Hematopoietic multipotent progenitor cell (in vitro differentiated cells): Measurements from ENCODE around the gene HERC2. TPM values are rescaled to one million over a fixed set of nuclear protein-coding genes. Genes with fewer than 3 reads are reported as not detected.
"Not testable (repeated sequence)": the region's sequence is repeated elsewhere in the genome, so short reads cannot be mapped to it uniquely, and the experiment has no call there.

Experiments
- DNase-seq, 3 donors: peaks; one replicate each; pipeline ENCODE4 v3.0.0-alpha.2; 2011 to 2015; ENCODE audit warnings: low read depth in 2 of 3, low spot score in 2 of 3
- total RNA-seq: library from RNA; depleted of rRNA; stranded (reverse); fragments of >200 nt; gene quantifications from one replicate; pipeline ENCODE4 v1.2.3, GENCODE V29; 2012

HERC2 gene
- total RNA-seq: 77.3 TPM

GRCh38 chr15:28322129-28322588 is at the start of gene HERC2:
Gene HERC2 (minus strand): TSS chr15:28322179. CDS start chr15:28321433, 746 bp downstream.
- not testable (repeated sequence) for DNase-seq

DNA sequence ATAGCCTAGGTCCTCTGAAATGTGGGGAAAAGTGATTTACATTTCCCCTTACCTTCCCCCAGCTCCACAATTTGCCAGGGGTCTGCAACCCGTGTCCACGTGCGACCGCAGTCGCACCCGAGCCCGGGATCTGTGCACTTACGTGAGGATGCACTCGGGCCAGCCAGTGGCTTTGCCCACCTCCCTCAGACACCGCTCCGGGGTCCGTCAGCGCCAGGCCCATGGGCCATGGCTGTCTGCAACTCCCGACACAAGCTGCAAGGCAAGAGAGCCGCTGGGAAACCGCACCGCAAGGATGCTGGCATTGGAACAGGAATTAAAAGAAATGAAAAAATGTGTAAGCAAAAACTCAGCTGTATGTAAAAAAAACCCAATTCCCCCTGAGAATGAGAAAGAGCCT is 43.5 kb upstream of the HERC2 start:
- DNase-seq: not testable (repeated sequence)

- DNase-seq: not testable (repeated sequence)
Measured at GRCh38 chr15:28357984-28358383, 36.0 kb upstream of the HERC2 start, which contains the start of gene GOLGA6L24. Gene GOLGA6L24 (minus strand): TSS chr15:28358084. CDS start chr15:28358023, 61 bp downstream.

GRCh38 chr15:28321358-28322078 is 461 bp downstream of the HERC2 start:
- not testable (repeated sequence) for DNase-seq

DNA sequence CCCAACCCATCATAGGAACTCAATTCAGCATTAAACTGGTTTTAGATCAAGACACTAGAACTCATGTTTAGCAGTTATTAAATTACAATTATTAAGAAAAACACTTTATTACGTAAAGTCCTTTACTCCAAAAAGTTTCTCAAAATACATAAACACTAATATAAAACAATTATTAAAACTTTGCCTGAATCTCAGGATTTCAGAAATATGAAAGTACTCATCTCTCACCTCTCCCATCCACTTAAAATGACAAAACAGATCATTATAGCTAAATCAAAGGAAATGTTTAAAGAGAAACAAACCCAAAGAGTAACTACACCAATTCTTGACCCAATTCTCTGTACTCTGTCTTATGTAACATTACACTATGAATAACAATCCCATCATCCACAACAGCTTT is 2.3 kb downstream of the HERC2 start:
- not testable (repeated sequence) for DNase-seq

DNA sequence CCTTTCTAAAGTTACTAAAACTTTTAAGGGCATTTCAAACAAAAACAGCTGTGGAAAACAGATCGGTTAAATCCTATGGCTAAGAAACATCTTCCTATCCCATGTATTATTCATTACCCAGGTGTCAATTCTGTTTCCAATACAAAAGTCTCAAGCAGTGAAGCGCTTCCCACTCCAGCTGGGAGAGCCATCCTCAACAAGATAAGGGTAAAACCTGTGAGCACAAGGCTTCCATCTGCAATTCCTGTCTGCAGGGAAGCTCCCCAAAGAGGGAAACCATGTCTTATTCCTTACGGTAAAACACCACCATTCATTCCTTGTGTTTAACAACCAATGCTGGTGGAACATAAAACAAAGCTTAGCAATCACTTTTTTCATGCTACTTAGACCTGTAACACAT is 3.2 kb downstream of the HERC2 start:
- DNase-seq: not testable (repeated sequence)

GRCh38 chr15:28318122-28318521 is 3.9 kb downstream of the HERC2 start:
- DNase-seq: not testable (repeated sequence)

- DNase-seq: not testable (repeated sequence)
Measured at GRCh38 chr15:28316958-28317357, 5.0 kb downstream of the HERC2 start.

DNA sequence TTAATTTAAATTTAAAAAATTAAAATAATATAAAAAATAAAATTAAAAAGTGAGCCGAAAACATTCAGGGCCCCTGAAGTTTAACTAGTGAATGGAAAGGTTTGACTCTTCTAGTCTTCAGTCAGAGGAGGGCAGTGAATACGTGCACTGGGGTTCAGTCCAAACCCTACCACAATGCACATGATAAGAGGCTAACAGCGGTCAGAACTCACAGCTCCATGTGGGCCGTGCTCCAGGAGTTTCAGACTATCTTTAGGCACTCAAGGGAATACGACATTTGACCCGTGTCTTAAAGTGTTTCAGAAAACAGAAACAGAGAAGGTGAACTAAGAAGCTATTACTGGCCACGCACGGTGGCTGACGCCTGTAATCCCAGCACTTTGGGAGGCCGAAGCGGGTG is 11.5 kb downstream of the HERC2 start:
- DNase-seq: not testable (repeated sequence)

- not testable (repeated sequence) for DNase-seq
Measured at GRCh38 chr15:28308718-28309117, 13.3 kb downstream of the HERC2 start.

- DNase-seq: not testable (repeated sequence)
Measured at GRCh38 chr15:28305700-28306099, 16.3 kb downstream of the HERC2 start.

DNA sequence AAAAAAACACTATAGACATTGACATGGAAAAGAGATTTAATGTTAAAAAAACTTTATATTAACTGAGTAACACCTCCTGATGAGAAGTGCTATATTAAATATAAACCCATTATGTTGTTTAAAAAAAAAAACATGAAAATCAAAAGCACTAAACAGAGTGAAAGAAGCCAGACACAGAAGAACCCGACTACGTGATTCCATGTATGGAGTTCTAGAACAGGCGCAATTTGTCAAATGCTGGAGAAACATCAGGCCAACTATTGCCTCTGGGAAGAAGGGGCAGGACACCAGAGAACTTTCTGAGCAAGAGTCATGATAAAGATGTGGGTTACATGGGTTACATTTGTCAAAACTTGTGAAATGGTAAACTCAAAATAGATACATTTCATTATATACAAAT is 24.5 kb downstream of the HERC2 start:
- not testable (repeated sequence) for DNase-seq

- not testable (repeated sequence) for DNase-seq
Measured at GRCh38 chr15:28296814-28297213, 25.2 kb downstream of the HERC2 start.

- DNase-seq: not testable (repeated sequence)
Measured at GRCh38 chr15:28295009-28295563, 26.9 kb downstream of the HERC2 start.

GRCh38 chr15:28294560-28294959 is 27.4 kb downstream of the HERC2 start:
- not testable (repeated sequence) for DNase-seq

DNA sequence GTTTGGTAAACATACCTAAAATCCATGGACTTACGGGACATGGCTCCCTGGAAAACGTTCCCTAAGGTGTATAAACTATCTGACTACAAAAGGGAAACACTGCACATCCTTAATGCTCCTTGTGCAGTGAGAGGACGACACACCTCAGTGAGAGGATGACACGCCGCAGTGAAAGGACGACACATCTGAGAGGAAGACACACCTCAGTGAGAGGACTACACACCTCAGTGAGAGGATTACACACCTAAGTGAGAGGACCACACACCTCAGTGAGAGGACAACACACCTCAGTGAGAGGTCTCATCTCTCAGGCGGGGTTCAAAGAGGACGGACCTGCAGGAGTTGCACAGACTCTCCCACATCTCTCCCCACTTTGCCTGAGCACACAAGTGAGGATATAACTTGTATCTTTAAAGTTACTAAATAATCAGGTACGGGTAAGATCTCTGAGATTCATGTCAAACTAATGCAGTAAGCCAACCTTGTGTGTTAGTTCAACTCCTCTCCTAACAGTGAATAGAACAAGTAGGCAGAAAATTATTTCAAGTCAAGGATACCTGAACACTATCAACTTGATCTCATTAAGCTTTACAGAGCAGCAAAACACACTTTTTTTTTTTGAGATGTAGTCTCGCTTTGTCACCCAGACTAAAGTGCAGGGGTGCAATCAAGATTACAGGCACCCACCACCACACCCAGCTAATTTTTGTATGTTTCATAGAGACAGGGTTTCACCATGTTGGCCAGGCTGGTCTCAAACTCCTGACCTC is 32.1 kb downstream of the HERC2 start:
- no peak for DNase-seq

DNA sequence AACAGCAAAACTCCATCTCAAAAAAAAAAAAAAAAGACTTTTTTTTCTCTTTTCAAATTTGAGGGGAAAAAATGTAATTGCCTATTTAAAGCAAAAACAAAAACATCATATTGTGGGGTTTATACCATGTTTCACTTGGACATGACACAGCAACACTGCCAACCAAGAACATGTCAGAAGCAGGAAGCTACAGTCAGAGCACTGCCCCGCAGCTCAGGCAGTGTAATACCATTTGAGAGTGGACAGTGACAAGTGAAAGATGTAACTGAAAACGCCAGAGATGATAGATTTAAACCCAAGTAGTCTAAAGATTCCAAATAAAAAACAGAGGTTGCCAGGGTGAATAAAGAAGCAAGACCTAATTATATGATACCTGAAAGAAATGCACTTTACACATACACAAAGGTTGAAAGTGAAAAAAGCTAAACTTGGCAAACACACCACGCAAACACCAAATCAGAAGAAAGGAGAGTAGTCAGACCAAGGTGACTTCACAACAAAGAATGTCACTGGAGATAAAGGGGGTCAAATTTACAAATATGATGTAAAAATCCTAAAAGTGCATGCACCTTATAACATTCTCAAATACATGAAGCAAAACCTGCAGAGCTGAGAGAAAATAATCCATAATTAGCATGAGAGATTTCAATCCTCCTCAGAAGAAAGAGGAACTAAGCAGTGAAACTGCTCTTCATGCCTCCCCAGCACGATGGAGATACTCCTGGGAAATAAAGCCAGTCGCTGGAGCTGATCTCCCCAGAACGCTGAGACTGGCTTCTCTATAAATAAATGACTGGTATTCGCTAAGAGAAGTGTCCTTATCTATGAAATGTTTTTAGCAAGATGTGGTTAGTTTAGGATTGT is 32.9 kb downstream of the HERC2 start:
- DNase-seq: peak in 2 of 3 donors; percentile 2 to 48

- DNase-seq: not testable (repeated sequence)
Measured at GRCh38 chr15:28286659-28287058, 35.3 kb downstream of the HERC2 start.

GRCh38 chr15:28286031-28286430 is 35.9 kb downstream of the HERC2 start:
- DNase-seq: no peak

- DNase-seq: no peak
Measured at GRCh38 chr15:28281876-28282275, 40.1 kb downstream of the HERC2 start.
